GM18867 (cell line): ENCODE measurements around the gene POLR2M.

ENCODE experiments used
- ATAC-seq: cut with Tn5 transposase; IDR thresholded peaks from one replicate; pipeline ENCODE4 v1.9.1; 2021; ENCODE audit warnings: mild to moderate bottlenecking, moderate library complexity; ENCODE audit not compliant: unreplicated experiment

The POLR2M gene

GRCh38 chr15:57736591-57736990, 30.1 kb downstream of the POLR2M start:
- ATAC-seq, result no peak

DNA sequence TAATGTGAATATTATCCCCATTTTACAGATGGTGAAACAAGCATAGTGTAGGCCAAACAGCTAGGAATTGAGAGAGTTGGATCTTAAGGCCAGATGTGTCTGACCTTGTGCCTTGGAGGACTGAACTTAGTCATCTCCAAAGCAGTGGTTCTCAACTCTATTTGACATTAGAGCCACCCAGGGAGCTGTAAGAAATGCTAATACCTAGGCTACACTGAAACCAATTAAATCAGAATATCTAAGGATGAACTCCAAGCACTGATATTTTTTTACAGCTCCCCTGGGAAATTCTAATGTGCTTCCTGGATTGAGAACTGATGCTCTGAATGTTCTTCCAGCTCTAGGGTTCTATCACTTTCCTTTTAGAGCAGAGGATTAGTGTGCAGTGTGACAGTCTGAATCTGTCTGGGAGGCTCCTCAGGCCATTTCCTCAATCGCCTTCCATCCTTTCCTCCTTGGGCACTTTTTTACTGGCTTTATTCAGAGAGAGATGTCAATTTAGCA, 32.3 kb downstream of the POLR2M start:
- no peak for ATAC-seq

GRCh38 chr15:57740048-57740447, 33.5 kb downstream of the POLR2M start:
- no peak for ATAC-seq

- ATAC-seq, result no peak
Measured at GRCh38 chr15:57741089-57741488, 34.6 kb downstream of the POLR2M start.

GRCh38 chr15:57743424-57743823, 36.9 kb downstream of the POLR2M start:
- no peak for ATAC-seq

GRCh38 chr15:57746786-57747185, 40.3 kb downstream of the POLR2M start:
- ATAC-seq, result no peak

DNA sequence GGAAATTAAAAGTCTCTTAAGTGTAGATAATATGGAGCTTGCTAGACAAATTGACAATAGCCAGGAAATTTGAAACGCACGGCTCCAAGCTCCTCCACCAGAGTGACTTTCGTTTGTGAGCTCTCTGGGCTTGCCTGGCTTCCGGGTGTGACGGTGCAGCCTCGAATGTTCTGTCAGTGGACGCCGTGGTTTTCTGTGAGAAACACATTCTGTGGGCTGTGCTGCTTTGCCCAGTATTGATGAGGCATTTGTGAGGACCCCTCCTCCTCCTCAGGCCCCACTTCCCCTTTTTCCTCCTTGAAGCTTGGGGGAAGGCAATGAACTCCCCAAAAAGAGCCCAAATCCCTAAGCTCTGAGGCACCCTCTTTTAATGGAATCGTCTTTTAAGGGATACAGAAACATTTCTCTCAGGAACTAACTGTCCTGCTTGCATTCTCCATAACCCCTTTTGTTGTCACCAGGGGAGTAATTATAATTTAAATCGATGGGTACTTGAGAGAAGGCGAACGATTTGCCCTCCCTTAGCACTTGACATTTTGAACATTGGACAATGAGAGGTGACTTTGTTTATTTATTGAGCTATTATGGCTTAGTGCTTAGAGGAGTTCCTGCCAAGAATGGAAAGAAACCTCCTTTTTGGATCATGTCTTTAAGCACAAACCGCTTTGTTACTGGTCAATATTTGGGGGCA, 40.8 kb downstream of the POLR2M start:
- ATAC-seq, result no peak

DNA sequence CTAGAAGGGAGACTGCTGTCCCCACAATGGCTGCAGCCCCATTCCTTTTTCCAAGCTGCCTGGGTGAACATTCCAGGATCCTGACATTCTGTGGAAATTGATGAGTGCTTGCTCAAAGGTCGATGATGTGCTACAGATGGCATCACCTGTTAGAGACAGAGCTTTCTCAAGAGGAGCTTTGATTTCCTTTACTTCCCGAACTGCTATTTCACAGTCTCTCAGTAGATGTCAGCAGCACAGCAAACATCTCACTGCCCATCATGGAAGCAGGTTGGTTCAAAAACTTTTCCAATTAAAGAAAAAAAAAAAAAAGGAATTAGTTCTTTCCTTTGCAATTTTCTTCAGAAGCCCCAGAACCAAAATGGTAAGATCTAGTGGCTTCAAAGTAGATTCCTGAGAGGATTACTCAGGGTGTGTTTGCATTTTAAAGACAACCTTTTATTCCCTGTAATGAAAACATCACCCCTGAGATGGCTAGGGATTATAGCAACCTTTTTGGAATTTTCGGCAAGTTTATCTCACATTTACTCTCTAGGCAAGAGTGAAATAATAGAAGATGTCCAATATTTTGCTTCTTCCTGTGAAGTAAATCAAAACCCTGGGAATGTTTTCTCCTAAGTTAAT, 44.8 kb downstream of the POLR2M start:
- no peak for ATAC-seq

DNA sequence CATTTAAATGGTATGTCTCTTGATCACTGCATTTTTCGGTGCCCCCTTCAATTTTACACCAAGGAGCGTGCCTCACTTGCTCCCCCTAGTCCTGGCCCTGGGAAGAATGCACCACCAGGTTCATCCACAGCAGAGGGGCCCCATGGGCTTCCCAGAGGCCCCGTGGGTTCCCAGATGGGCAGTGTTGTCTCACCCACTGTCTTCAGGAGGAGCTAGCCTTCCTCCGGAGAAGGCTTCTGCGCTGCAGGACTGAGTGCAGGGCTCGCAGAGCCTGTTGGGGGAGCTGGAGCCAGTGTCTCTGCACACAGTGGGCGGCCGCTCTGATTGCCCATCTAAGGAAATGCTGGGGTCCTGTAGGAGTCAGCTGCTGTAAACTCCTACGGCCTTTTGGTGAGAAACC, 45.9 kb downstream of the POLR2M start:
- no peak for ATAC-seq

GRCh38 chr15:57752840-57753239, 46.3 kb downstream of the POLR2M start:
- no peak for ATAC-seq

DNA sequence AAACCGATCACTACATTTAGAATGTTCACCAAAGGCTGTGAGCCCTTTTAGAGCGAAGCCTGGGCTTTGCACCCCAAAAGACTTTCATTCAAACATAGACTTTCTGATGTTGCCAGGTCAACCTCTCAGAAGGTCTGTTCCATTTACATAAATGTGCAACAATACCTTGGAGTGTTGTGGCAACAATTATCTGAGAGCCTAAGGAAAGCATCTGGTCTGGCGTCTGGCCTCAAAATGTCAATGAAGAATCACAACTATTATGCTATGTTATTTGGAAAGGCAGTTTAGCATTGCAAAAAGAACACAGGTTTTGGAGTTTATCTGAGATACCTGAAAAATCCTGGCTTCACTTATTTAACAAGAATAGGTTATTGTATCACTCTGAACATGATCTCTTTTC, 50.0 kb downstream of the POLR2M start:
- ATAC-seq, result no peak

DNA sequence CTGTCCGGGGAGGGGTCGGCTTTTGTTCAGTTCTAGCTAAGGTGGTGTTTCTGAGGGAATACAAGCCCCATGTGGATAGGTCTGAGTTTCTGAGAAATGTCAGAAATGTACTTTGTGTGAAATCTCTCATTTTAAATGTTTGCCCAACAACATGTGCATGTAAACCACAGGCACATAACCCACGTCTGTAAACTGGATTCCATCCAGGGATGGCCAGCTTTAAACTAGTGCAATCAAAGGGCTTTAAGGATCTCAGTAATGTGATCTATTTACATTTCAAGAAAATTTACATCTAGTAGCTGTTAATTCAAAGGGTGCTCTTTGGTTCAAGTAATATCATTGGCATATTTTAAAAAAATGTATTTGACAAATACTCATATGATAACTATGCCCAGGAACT, 52.0 kb downstream of the POLR2M start:
- ATAC-seq, result no peak

DNA sequence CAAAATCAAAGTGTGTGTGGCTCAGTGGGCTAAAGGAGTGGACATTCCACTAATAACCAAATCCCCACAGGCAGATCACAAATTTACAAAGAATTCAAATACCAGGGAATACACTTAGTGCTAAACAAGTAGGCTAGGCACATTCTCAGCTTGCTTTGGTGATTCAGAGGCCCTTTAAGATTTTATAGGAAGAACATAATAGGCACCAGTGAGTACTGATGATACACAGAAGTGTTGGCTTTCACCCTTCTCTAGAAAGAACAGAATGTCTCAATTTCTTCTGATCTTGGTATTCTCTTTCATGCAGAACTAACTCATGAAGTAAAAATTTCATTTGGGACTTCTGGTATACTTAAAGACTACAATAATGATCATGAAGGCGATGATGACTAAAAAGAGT, 55.0 kb downstream of the POLR2M start:
- ATAC-seq, result no peak

DNA sequence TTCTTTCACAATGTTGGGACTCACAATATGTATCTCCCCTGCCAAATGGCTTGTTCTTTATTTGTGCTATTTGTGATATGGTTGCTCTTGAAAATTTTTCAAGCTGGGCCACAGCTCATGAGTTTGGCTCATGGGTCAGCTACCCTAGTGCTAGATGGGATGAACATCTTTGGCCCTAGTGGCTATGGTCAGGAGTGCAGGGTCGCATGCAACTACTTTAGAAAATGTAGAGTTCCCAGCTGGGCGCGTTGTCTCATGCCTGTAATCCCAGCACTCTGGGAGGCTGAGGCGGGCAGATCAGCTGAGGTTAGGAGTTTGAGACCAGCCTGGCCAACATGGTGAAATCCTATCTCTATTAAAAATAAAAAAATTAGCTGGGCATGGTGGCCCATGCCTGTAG, 55.8 kb downstream of the POLR2M start:
- ATAC-seq, result no peak

- ATAC-seq, result no peak
Measured at GRCh38 chr15:57763176-57763964, 56.9 kb downstream of the POLR2M start.
